HEK293T (cell line): ENCODE data around the gene UBE2I.

ENCODE experiments used
- FOXM1 ChIP-seq: fragments of 450-650 bp; IDR thresholded peaks from 2 replicates; pipeline ENCODE4 v1.6.1; 2017; ENCODE audit warnings: mild to moderate bottlenecking, borderline replicate concordance
- L3MBTL2 ChIP-seq: fragments of 450-650 bp; conservative IDR thresholded peaks from 2 replicates; pipeline ENCODE4 v1.6.1; 2016; ENCODE audit warnings: mild to moderate bottlenecking
- NFRKB ChIP-seq: fragments of 450-650 bp; IDR thresholded peaks from 2 replicates; pipeline ENCODE4 v1.6.1; 2016; ENCODE audit warnings: mild to moderate bottlenecking, moderate library complexity
- PKNOX1 ChIP-seq: fragments of 450-650 bp; IDR thresholded peaks from 2 replicates; pipeline ENCODE4 v1.6.1; 2016
- SUZ12 ChIP-seq: fragments of 450-650 bp; IDR thresholded peaks from 2 replicates; pipeline ENCODE4 v1.6.1; 2016; ENCODE audit warnings: mild to moderate bottlenecking

- TF ChIP-seq SUZ12 (no peak), NFRKB (no peak), FOXM1 (no peak), PKNOX1 (no peak), L3MBTL2 (no peak)
These were observed 1.8 kb downstream of the UBE2I start for GRCh38 chr16:1311212-1311737.
